PC-9 (cell line): ENCODE measurements around the gene CDK3.
"Not testable (repeated sequence)": the region's sequence is repeated elsewhere in the genome, so short reads cannot be mapped to it uniquely, and the experiment has no call there.

ENCODE experiments used
- EZH2 ChIP-seq: fragments of 200-600 bp; sonication (generic); IDR thresholded peaks from 2 replicates; pipeline ENCODE4 v1.8.0; 2017; ENCODE audit warnings: antibody characterized with exemption, low read depth
- TF ChIP-seq, protein P1 (sequence below): fragments of 200-600 bp; sonication (generic); conservative IDR thresholded peaks from 2 replicates; pipeline ENCODE4 v1.6.1; 2017; ENCODE audit warnings: mixed run types, antibody characterized with exemption, mild to moderate bottlenecking, moderate library complexity

DNA sequence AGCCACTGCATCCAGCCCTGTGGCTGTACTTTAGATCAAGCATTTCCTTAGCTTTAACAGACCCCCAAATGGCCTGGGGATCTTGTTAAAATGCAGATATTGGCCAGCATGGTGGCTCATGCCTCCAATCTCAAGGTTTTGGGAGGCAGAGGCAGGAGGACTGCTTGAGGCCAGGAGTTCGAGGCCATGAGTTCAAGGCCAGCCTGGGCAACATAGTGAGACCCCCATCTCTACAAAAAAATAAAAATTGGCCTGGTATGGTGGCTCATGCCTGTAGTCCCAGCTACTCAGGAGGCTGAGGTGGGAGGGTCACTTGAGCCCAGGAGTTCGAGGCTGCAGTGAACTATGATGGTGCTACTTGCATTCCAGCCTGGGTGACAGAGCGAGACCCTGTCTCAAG is 42.2 kb downstream of the CDK3 start:
- TF ChIP-seq, protein P1, sequence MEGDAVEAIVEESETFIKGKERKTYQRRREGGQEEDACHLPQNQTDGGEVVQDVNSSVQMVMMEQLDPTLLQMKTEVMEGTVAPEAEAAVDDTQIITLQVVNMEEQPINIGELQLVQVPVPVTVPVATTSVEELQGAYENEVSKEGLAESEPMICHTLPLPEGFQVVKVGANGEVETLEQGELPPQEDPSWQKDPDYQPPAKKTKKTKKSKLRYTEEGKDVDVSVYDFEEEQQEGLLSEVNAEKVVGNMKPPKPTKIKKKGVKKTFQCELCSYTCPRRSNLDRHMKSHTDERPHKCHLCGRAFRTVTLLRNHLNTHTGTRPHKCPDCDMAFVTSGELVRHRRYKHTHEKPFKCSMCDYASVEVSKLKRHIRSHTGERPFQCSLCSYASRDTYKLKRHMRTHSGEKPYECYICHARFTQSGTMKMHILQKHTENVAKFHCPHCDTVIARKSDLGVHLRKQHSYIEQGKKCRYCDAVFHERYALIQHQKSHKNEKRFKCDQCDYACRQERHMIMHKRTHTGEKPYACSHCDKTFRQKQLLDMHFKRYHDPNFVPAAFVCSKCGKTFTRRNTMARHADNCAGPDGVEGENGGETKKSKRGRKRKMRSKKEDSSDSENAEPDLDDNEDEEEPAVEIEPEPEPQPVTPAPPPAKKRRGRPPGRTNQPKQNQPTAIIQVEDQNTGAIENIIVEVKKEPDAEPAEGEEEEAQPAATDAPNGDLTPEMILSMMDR: not testable (repeated sequence)
- not testable (repeated sequence) for TF ChIP-seq EZH2
